ENCODE data around the gene NPAS3.

GRCh38 chr14:33150666-33151428 is 212.2 kb downstream of the NPAS3 start:
- TF ChIP-seq CTCF (conservative IDR thresholded peaks at IDR 0.05; ENCODE audit: low read length) (no peak), EZH2phosphoT487 (IDR thresholded peaks at IDR 0.05; ENCODE audit: borderline replicate concordance, low read depth, low read length) (no peak)
